Stimulated activated naive CD8-positive, alpha-beta T cell treated with anti-CD3 and anti-CD28 coated beads, Interleukin-15, amount 100 ng/mL, for 72 hours (primary cell): Measurements from ENCODE around the gene GNG7.
"Not testable (repeated sequence)": the region's sequence is repeated elsewhere in the genome, so short reads cannot be mapped to it uniquely, and the experiment has no call there.

Source experiments
- ATAC-seq: fragments of 150-1000 bp; cut with Tn5 transposase; 2 replicates; pipeline ENCODE4 v1.10.0; 2021; ENCODE audit warnings: mild to moderate bottlenecking, moderate library complexity
- DNase-seq, 2 donors: peaks; one replicate each; pipeline ENCODE4 v3.0.0; 2021 to 2022
- H3K27ac Mint-ChIP-seq, 2 donors: one replicate each; pipeline ENCODE4 v1.8.0; 2022; ENCODE audit warnings: mild to moderate bottlenecking in 2 of 2, mixed read lengths in 2 of 2, moderate library complexity in 2 of 2
- H3K27me3 Mint-ChIP-seq: one replicate; pipeline ENCODE4 v1.8.0; 2022; ENCODE audit warnings: mixed read lengths
- H3K4me1 Mint-ChIP-seq: one replicate; pipeline ENCODE4 v1.8.0; 2022; ENCODE audit warnings: mild to moderate bottlenecking, mixed read lengths
- H3K4me3 Mint-ChIP-seq, 2 donors: one replicate each; pipeline ENCODE4 v1.8.0; 2022; ENCODE audit warnings: mild to moderate bottlenecking in 2 of 2, mixed read lengths in 2 of 2, moderate library complexity in 1 of 2
- H3K9me3 Mint-ChIP-seq, 2 donors: one replicate each; pipeline ENCODE4 v1.8.0; 2022; ENCODE audit warnings: mixed read lengths in 2 of 2

The GNG7 gene

DNA sequence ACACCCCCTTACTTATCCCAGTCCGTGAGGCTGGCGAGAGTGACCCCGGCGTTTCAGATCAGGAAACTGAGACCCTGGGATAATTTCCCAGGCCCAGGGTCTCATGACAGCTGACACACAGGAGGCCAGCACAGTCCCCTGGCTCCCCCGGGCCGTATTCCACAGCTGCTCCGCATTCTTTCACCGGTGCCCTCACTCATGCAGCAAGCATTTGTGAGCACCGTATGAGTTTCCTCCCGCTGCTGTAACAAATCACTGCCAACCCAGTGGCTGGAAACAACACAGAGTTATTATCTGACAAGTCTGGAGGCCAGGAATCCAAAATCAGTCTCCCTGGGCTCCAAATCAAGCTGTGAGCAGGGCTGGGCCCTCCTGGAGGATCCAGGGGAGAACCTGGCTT, 205.3 kb downstream of the GNG7 start:
- Mint-ChIP-seq H3K4me1 (peaks cover 45% of the 10 kb centered on the region), H3K4me3 (no peak overlapping the region), H3K9me3 (no peaks in the 10 kb centered on the region), H3K27me3 (peaks cover 31% of the 10 kb centered on the region), H3K27ac (no peak overlapping the region)
- DNase-seq (no peak), ATAC-seq (no peak)

DNA sequence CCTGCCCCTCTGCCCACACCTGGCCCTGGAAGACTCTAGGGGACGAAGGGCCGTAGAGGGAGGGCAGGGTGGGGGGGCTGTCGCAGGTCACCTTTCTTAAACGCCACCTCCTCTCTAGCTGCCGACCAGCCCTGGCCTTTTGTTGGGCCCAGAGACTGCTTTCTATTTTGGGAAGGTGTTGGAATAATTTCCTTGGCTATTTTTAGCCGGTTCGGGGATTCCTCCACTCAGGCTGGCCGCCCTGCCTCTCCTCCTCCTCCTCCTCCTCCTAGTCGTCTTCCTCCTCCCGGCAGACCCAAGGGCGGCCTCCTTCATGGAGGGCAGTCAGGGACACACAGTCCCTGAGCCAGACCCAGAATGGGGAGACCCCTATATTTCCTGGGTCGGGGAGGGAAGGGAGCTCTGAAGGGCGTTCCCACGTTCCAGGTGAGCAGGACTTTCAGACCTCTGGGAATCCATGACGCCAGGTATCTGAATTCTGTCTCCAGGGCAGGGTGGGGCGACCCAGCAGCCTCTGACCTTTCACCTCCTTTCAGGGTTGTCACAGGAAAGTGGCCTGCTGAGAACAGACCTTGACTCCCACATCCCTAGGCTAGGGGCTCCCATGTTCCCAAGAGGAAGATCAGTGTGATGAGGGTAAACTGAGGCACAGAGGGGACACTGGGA, 206.7 kb downstream of the GNG7 start:
- Mint-ChIP-seq H3K4me1 (peaks cover 55% of the 10 kb centered on the region), H3K4me3 (peak overlapping the region; percentile 61 to 70), H3K27ac (peak overlapping the region in 1 of 2 donors; percentile 25), H3K27me3 (peaks cover 45% of the 10 kb centered on the region), H3K9me3 (no peaks in the 10 kb centered on the region)
- DNase-seq: no peak
- peak; percentile 13 for ATAC-seq

DNA sequence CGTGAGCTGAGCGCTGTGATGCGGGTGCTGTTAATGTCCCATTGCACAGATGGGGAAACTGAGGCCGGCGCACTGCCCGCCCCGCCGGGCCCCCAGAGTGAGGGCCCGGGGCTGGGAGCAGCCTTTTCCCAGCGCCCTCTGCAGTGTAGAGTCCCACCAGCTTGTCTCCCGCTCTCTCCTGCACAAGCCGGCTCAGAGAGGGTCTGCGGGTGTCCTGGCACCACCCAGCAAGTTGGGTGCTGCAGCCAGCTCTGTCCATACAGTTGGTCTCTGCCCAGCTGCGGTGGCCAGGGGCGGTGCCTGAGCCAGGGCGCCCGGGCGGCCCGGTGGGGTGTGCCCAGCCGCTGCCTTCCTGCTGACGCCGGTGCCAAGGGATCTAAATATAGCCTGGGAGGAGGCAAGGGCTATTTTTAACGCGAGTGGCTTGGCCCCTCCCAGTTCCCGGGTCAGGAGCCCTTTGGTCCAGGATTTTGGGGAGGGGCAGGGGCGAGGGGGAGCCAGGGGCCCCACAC, 207.3 kb downstream of the GNG7 start:
- Mint-ChIP-seq H3K4me3 (peak overlapping the region; percentile 62), H3K4me1 (peaks cover 57% of the 10 kb centered on the region), H3K27ac (no peak overlapping the region), H3K27me3 (peaks cover 49% of the 10 kb centered on the region), H3K9me3 (no peaks in the 10 kb centered on the region)
- DNase-seq (no peak), ATAC-seq (peak; percentile 42)

DNA sequence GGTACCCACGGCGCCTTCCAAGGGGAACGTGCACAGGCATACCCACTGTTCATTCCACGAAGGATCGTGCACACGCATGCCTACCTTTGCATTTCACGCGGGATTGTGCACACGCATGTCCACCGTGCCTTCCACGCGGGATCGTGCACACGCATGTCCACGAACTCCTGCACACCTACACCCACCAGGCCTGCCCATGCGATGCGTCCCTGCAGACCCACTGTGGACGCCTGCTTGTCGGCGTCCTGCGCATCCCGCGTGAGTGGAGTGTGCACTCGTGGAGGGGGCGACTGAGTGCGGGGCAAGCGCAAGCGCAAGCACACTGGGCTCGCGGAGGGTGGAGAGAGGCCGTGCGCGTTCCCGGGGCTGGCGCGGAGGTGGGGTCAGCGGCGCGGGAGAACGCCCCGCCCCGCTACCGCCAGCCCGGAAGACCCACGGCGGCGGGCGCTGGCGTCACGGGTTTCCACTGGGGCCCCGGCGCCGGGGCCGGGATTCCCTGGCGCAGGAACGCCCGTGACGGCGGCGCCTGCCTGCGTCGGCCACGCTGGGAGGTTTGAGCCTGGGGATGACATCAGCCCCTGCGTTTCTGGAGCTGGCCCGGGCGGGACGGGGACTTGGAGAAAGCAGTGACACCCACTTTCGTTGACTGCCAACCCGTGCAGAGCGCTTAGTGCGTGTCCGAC, 207.9 kb downstream of the GNG7 start:
- Mint-ChIP-seq H3K4me1 (peaks cover 61% of the 10 kb centered on the region), H3K27me3 (peaks cover 50% of the 10 kb centered on the region), H3K4me3 (peak overlapping the region; percentile 62 to 85), H3K9me3 (no peaks in the 10 kb centered on the region), H3K27ac (peak overlapping the region in 1 of 2 donors; percentile 80)
- peak; percentile 77 for ATAC-seq
- DNase-seq: peak; percentile 37 to 45

DNA sequence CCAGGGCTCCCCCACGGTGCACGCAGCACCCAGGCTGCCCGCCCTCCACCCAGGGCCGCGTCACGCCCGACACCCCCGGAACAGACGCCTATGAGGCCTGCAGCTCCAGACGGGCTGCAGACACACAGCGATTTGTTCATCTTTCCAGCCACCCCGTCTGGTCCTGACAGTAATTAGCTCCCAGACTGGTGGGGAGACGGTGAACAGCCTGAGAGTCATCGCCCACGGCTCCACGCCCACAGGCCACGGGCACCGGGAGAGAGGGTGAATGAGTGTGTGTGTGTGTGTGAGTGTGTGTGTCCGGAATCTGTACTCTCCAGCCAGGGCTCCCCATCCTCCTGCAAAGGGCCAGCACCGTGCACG, 208.4 kb downstream of the GNG7 start:
- peak overlapping the region in 1 of 2 donors; percentile 65 for H3K27ac Mint-ChIP-seq
- no peaks in the 10 kb centered on the region for H3K9me3 Mint-ChIP-seq
- peaks cover 55% of the 10 kb centered on the region for H3K27me3 Mint-ChIP-seq
- peaks cover 62% of the 10 kb centered on the region for H3K4me1 Mint-ChIP-seq
- ATAC-seq (peak; percentile 5), DNase-seq (no peak)
- H3K4me3 Mint-ChIP-seq: peak overlapping the region; percentile 51 to 85

DNA sequence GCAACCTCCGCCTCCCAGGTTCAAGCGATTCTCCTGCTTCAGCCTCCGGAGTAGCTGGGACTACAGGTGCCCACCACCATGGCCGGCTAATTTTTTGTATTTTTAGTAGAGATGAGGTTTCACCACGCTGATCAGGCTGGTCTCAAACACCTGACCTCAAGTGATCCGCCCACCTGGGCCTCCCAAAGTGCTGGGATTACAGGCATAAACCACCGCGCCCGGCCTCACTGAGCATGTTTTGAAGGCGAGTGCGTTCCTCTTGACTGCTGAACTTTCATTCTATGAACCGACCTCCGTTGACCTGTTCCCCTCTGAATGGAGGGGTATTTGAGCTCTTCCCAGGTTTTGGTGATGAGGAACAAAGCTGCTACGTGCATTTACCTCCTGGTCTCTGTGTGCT, 209.0 kb downstream of the GNG7 start:
- not testable (repeated sequence) for H3K27ac Mint-ChIP-seq, H3K9me3 Mint-ChIP-seq, ATAC-seq, H3K4me3 Mint-ChIP-seq, DNase-seq
- Mint-ChIP-seq H3K27me3 (peaks cover 61% of the 10 kb centered on the region), H3K4me1 (peaks cover 65% of the 10 kb centered on the region)

DNA sequence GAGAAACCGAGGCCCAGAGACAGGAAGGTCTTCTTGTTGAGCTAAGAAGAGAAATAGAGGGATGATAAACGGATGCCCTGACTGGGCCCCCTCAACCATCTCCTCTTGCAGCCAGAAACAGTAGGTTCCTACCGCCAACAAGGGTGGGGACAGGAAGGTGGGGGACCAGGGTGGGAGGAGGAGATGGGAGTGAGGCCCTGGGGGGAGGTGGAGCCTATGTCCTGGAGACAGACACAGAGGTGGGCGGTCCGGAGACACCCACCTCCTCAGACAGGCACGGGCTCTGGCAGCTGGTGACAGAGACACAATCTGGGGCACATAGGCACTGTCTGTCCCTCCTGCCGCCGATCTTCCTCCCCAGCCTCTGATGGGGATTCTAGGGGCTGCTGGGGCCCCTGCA, 209.6 kb downstream of the GNG7 start:
- H3K4me3 Mint-ChIP-seq: no peak overlapping the region
- peaks cover 67% of the 10 kb centered on the region for H3K27me3 Mint-ChIP-seq
- H3K9me3 Mint-ChIP-seq: no peaks in the 10 kb centered on the region
- DNase-seq (no peak), ATAC-seq (no peak)
- H3K4me1 Mint-ChIP-seq: peaks cover 71% of the 10 kb centered on the region
- H3K27ac Mint-ChIP-seq: no peak overlapping the region

DNA sequence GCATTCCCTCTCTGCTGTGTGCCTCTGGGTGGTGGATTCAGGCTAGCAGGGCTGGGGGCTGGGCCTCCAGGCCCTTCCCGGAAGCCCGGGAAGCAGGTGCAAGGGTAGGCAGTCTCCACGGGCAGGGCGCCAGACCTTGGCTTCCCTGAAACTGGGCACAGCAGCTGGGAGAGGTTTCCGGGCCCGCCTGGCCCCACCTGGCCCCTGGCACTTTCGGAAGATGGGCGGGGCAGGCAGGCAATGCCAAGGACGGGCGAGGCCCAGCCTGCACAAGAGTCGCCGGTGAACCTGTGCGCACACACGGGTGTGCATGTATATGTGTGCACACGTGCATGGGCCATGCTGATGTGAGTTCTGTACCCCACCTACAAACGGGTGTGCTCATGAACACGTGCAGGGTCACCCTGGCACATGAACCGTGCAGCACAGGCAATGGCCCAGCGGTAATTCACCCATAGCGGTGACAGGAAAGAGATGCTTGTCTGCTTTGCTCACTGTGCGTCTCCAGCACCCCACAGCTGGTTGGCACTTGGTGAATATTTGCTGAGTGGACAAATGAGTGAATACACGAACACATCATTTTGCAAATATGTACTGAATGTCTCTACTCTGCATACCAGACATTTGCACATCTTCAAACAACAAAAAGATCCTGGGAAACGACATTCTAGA, 211.2 kb downstream of the GNG7 start:
- no peak overlapping the region for H3K4me3 Mint-ChIP-seq
- H3K9me3 Mint-ChIP-seq: no peaks in the 10 kb centered on the region
- H3K4me1 Mint-ChIP-seq: peaks cover 71% of the 10 kb centered on the region
- ATAC-seq (no peak), DNase-seq (no peak)
- peaks cover 79% of the 10 kb centered on the region for H3K27me3 Mint-ChIP-seq
- no peak overlapping the region for H3K27ac Mint-ChIP-seq

DNA sequence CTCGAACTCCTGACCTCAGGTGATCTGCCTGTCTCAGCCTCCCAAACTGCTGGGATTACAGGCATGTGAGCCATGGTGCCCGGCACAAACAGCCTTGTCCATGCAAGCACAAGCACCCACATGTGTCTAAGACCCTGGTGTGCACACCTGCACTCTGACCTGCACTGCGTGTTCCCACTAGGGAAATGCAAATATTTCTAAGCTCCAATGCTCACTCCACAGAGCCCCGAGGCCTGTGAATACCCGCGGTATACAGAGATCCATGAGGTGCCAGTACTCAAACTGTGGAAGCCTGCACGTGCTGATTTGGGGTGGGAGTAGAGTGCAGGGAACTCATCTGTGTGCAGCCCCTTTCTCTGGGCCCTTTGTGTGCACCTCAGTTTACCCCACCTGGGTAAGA, 211.8 kb downstream of the GNG7 start:
- Mint-ChIP-seq H3K27me3 (peaks cover 79% of the 10 kb centered on the region), H3K9me3 (peaks cover 0 to 2% of the 10 kb centered on the region in 2 donors), H3K4me1 (peaks cover 65% of the 10 kb centered on the region), H3K4me3 (no peak overlapping the region), H3K27ac (no peak overlapping the region)
- ATAC-seq (no peak), DNase-seq (no peak)

DNA sequence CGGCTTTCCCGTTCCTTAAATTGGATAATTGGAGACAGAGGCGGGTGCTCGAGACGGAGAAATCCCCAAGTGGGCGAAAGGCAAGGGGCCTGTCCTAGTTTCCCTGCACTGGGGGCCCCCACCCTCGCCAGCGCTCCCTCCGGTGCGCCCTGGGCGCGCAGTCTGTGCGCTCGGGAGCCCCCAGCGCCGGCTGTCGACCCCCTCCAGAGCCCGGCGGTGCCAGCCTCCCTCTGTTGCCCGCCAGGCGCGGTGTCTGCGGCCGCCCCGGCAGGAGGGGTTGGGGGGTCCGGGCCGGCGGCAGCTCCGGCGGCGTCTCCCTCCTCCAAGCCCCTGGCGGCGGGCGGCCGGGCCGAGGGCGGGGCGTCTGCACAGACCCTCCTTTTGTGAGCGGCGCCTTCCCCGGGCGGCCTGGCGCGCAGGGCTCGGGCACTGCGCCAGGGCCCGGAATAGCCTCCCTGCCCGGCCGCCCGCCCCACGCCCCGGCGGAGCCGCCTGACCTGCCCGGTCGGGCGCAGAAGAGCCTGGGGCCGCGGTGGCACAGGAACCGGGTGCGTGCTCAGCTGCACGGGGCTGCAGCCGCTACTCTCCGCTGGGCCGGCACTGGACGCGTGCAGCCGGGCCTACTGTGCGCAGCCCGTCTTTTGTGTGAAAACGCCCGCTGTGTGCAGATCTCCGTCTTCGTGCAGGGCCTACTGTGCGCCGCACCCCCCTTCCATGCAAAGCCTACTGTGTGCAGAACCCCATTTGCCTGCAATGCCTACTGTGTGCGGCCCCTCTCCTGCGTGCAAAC, 213.4 kb downstream of the GNG7 start:
- Mint-ChIP-seq H3K4me1 (peaks cover 60% of the 10 kb centered on the region), H3K27me3 (peaks cover 74% of the 10 kb centered on the region), H3K4me3 (peak overlapping the region; percentile 66 to 78), H3K9me3 (peaks cover under 1 to 13% of the 10 kb centered on the region in 2 donors), H3K27ac (no peak overlapping the region)
- peak; percentile 57 for ATAC-seq
- DNase-seq: peak in 1 of 2 donors; percentile 20

DNA sequence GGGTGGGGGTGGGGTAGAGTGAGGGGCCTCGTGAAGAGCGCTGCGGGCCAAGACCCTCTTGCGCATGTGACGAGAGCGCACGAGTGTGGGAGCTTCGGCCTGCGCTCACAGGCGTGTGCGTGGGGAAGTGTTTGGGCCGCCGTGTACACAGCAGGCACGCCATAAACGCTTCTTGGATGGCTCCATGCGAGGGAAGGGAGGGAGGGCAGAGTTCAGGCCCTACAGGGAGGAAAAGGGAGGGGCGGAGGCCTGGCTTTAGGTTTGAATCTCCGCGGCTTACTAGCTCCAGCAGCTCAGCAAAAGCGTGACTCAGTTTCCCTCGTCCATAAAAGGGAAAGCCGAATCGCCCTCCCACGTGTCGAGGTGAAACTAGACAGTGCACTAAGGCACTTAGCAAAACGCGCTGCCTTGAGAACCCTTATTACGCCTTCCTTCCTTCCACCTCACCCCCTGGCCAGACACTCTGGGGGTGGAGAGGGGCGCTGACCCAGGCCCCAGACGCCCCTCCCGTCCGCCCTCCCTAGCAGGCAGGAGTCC, 214.0 kb downstream of the GNG7 start:
- H3K27me3 Mint-ChIP-seq: peaks cover 68% of the 10 kb centered on the region
- ATAC-seq: peak; percentile 56
- peak overlapping the region; percentile 66 to 78 for H3K4me3 Mint-ChIP-seq
- DNase-seq: no peak
- no peak overlapping the region for H3K27ac Mint-ChIP-seq
- peaks cover 7 to 20% of the 10 kb centered on the region in 2 donors for H3K9me3 Mint-ChIP-seq
- H3K4me1 Mint-ChIP-seq: peaks cover 53% of the 10 kb centered on the region

DNA sequence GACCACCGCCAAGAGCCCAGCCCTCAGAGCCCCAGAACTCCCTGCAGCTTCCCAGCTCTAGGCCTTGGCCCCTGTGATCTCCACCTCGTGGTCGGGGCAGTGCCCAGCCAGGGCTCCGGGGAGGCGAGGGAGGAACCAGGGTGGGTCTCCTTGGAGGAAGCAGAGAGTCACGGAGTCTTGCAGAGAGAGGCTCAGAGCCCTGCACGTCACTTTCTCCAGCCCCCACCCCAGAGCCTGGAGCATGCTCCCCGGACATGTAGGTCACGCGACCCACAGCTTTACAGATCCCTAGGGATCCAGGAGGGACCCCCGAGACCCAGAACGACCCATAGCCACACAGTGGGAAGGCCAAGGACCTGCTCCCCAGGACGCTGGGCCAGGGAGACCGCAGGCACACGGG, 214.7 kb downstream of the GNG7 start:
- Mint-ChIP-seq H3K4me1 (peaks cover 47% of the 10 kb centered on the region), H3K4me3 (no peak overlapping the region), H3K27me3 (peaks cover 61% of the 10 kb centered on the region), H3K27ac (no peak overlapping the region), H3K9me3 (peaks cover 11 to 25% of the 10 kb centered on the region in 2 donors)
- DNase-seq: no peak
- peak; percentile 52 for ATAC-seq

DNA sequence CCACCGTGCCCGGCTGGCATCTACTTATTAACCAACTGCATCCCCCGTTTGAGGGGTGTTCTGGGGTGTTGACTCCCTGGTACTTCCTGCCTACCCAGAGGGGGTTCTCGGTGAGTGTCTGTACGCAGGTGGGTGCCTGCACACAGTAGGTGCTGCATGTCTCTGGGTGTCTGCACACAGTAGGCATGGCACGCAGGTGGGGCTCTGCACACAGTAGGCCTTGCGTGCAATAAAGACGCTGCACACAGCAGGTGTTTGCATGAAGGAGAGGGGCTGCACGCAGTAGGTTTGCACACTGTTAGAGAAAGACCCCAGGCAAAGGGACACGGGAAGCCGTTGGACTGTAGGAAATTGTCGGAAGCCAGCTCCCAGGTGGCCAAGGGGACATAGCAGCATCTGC, 215.4 kb downstream of the GNG7 start:
- Mint-ChIP-seq H3K4me3 (no peak overlapping the region), H3K27me3 (peaks cover 54% of the 10 kb centered on the region)

DNA sequence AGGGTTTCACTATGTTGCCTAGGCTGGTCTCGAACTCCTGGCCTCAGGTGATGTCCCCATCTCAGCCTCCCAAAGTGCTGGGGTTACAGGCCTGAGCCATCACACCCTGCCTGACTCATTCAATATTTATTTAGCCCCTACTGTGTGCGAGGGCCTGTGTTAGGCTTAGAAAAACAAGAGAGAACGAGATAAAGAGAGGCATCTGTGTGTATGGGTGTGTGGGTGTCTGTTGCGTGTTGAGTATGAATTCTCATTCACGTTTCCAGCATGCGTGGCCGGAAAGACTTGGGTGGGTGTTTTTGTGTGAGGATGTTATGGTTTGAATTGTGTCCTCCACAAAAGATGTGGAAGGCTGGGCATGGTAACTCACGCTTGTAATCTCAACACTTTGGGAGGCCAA, 217.1 kb downstream of the GNG7 start:
- Mint-ChIP-seq H3K27me3 (peaks cover 37% of the 10 kb centered on the region), H3K27ac (no peak overlapping the region), H3K9me3 (peaks cover 17 to 42% of the 10 kb centered on the region in 2 donors), H3K4me3 (no peak overlapping the region), H3K4me1 (peaks cover 23% of the 10 kb centered on the region)
- DNase-seq (no peak), ATAC-seq (no peak)

More for the DNA sequence above, 215.4 kb downstream of the GNG7 start:
- DNase-seq (no peak), ATAC-seq (no peak)
- Mint-ChIP-seq H3K27ac (no peak overlapping the region), H3K9me3 (peaks cover 17 to 33% of the 10 kb centered on the region in 2 donors), H3K4me1 (peaks cover 40% of the 10 kb centered on the region)
